ENCODE data around the gene WNT7B. TPM values are rescaled to one million over a fixed set of nuclear protein-coding genes. Genes with fewer than 3 reads are reported as not detected.

WNT7B gene
- total and polyA plus RNA-seq, 7 donors, result not detected

DNA sequence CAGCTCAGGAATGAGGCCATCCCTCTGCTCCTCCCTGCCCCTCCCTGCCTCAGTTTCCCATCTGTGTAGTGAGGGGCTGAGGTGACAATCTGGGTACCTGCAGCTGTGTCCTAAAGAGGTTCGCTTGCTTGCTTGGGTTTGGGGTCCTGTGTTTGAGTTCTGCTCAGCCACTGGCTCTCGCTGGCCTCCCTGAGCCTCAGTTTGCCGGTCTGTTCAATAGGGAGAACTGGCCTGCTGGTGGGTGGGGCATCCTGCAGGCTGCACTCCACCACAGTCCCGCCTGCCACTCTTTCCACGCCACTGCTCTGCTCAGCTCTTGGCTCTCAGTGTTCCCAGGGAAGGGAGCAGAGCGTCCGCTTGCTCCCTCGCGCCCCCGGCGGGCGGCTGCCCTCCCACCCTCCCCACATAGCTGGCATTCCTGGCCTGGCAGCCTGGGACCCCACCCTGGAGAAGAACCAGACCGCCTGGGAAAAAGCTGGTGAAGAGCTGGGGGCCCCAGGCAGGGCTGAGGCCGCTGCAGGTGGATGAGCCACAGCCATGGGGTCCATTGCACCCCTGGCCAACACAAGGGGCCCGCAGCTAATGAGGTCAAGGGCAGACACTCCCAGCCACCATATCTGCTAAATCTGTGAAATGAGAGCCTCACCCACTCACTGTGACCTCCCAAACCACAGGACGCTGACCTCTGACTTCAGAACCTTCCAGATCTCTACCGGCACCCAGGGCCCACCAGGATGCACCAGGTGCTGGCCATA, 15.1 kb downstream of the WNT7B start:
- Histone ChIP-seq H3K4me3 (no peak overlapping the region), H3K9me3 (no peaks in the 10 kb centered on the region), H3K27me3 (peaks cover 0 to 11% (median 0%) of the 10 kb centered on the region in 3 donors), H3K4me1 (no peaks in the 10 kb centered on the region), H3K36me3 (no peaks in the 10 kb centered on the region), H3K27ac (no peak overlapping the region)
- TF ChIP-seq EP300 (IDR thresholded peaks at IDR 0.05) (no peak), POLR2AphosphoS5 (IDR thresholded peaks at IDR 0.05) (no peak), POLR2A (IDR thresholded peaks at IDR 0.05) (no peak)
- TF ChIP-seq, protein P1, sequence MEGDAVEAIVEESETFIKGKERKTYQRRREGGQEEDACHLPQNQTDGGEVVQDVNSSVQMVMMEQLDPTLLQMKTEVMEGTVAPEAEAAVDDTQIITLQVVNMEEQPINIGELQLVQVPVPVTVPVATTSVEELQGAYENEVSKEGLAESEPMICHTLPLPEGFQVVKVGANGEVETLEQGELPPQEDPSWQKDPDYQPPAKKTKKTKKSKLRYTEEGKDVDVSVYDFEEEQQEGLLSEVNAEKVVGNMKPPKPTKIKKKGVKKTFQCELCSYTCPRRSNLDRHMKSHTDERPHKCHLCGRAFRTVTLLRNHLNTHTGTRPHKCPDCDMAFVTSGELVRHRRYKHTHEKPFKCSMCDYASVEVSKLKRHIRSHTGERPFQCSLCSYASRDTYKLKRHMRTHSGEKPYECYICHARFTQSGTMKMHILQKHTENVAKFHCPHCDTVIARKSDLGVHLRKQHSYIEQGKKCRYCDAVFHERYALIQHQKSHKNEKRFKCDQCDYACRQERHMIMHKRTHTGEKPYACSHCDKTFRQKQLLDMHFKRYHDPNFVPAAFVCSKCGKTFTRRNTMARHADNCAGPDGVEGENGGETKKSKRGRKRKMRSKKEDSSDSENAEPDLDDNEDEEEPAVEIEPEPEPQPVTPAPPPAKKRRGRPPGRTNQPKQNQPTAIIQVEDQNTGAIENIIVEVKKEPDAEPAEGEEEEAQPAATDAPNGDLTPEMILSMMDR (IDR thresholded peaks at IDR 0.05), result no peak
- no peak for DNase-seq
- 71 to 82% methylated on average over 17 of the region's 17 CpGs for WGBS, 2 donors
- intact Hi-C loops (cut with DNase I), result no loop called here

DNA sequence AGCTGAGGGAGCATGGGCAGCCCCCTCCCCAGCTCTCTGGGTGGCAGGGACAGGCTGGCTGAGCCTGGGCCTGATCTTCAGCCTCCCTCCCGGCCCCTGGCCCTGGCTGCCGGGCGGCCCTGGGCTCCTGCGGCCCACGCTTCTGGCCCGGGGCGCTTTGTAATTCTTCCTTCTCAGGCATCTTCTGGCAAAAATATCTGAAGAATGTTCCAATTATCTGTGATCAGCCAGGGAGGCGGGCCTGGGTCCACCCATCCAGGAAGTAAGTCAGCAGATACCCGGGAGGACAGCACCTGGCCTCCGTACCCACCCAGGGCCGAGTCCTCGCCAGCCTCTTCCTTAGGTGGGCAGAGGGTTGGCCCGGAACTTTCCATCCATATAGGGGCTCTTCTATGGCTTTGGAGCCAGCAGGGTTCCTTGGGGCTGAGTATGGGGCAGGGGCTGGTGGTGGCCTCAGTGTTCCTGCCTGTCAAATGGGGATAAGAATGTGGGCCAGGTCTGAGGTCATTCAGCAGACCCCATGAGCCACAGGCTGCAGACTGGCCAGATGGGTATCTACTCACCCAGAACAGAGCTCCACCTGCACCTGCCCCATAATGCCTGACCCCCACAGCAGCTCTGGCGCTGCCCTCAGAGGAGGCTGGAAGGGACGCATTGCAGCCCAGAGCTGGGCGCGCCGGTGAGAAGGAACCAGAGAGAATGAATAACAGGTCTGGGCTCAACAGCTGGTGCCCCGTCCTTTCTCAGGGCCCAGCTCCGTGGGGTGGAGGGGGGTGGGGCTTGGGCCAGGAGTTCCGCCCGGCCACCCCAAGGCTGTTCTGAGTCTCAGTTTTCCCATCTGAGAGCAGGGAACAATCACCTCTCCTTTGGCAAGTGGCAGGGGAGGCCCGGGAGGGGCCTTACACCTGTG, 16.2 kb downstream of the WNT7B start:
- DNase-seq, result no peak
- intact Hi-C loops (cut with DNase I), result no loop called here
- Histone ChIP-seq H3K27me3 (peaks cover 0 to 12% (median 0%) of the 10 kb centered on the region in 3 donors), H3K4me3 (no peak overlapping the region), H3K4me1 (no peaks in the 10 kb centered on the region), H3K36me3 (no peaks in the 10 kb centered on the region), H3K9me3 (no peaks in the 10 kb centered on the region), H3K27ac (no peak overlapping the region)
- TF ChIP-seq POLR2A (IDR thresholded peaks at IDR 0.05) (no peak), EP300 (IDR thresholded peaks at IDR 0.05) (no peak), POLR2AphosphoS5 (IDR thresholded peaks at IDR 0.05) (no peak)
- TF ChIP-seq, protein P1 (IDR thresholded peaks at IDR 0.05), result no peak
- WGBS, 2 donors, result 63 to 81% methylated on average over 23 of the region's 23 CpGs

DNA sequence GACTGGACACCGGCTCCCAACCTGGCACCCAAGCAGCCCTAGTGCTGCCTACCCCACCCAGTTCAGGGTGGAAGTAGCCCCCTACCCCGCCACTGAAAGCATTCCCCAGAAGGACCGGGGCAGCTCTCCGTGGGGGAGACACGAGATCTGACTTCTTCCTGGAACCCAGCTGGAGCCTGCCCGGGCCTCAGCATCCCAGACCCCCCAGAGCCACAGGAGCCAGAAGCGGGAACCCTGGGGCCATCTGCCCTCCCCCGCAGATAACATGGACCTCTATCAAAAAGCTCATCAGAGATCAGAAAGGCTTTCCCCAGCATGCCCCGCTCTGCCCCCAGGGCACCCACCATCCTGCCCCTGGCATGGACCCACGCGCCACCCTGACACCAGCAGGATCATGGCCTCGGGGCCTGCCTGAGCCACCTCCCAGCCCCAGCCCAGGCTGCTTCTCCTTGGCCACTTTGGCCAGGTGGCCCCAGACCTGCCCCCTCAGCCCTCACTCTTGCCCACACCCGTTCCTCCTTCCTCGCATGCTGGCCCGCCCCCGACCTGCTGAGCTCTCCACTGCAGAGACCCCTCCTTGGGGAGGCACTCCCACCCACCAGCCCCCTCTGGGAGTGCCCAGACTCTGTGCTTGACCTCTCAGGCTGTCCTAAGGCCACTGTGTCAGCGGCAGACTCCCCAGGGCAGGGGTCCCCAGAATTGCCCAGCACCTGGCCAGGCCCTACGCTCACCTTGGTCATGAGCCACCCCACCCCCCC, 17.1 kb downstream of the WNT7B start:
- Histone ChIP-seq H3K4me1 (no peaks in the 10 kb centered on the region), H3K4me3 (no peak overlapping the region), H3K9me3 (no peaks in the 10 kb centered on the region), H3K27me3 (peaks cover 0 to 12% (median 0%) of the 10 kb centered on the region in 3 donors), H3K36me3 (no peaks in the 10 kb centered on the region), H3K27ac (no peak overlapping the region)
- intact Hi-C loops (cut with DNase I), result no loop called here
- WGBS, 2 donors, result 71 to 85% methylated on average over 18 of the region's 18 CpGs
- DNase-seq, result no peak
- TF ChIP-seq, protein P1 (IDR thresholded peaks at IDR 0.05), result no peak
- no peak for TF ChIP-seq EP300 (IDR thresholded peaks at IDR 0.05)
- no peak for TF ChIP-seq POLR2AphosphoS5 (IDR thresholded peaks at IDR 0.05)
- TF ChIP-seq POLR2A (IDR thresholded peaks at IDR 0.05), result no peak

DNA sequence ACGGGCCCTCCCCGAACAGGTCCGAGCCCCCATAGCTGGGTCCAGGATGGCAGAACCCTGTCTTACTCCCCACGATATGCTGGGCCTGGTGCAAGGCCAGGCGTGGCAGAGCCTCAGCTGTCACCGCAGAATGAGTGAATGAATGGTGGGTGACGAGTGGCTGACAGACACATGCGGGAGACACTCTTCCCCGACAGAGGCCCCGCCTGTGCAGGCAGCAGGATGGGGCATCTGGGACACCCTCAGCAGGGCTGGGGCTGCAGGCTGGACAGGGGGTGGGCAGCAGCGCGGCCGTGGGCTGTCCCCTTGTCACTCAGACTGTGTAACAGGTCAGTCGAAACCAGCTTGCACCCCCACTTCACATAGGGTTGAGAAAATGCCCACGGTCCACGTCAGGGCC, 18.0 kb downstream of the WNT7B start:
- Histone ChIP-seq H3K36me3 (no peaks in the 10 kb centered on the region), H3K27me3 (peaks cover 0 to 21% (median 0%) of the 10 kb centered on the region in 3 donors), H3K9me3 (no peaks in the 10 kb centered on the region), H3K4me3 (no peak overlapping the region), H3K4me1 (no peaks in the 10 kb centered on the region), H3K27ac (no peak overlapping the region)
- DNase-seq, result no peak
- WGBS, 2 donors, result 69 to 81% methylated on average over 16 of the region's 16 CpGs
- intact Hi-C loops (cut with DNase I), result no loop called here
- no peak for TF ChIP-seq EP300 (IDR thresholded peaks at IDR 0.05)
- no peak for TF ChIP-seq POLR2A (IDR thresholded peaks at IDR 0.05)
